HCT116 (cell line): ENCODE data around the gene ELMOD3.

Source experiments
- ATF3 ChIP-seq: IDR thresholded peaks from 2 replicates; pipeline ENCODE4 v1.6.1; 2012
- CEBPB ChIP-seq: IDR thresholded peaks from 2 replicates; pipeline ENCODE4 v1.6.1; 2012; ENCODE audit warnings: low read depth
- CTCF ChIP-seq, 3 experiments: fragments of 200-600 bp in 1 of 3; sonication (generic) in 1 of 3; IDR thresholded peaks in 2 of 3; conservative IDR thresholded peaks in 1 of 3; 2 replicates each; pipeline ENCODE4 v1.5.1; 2012 to 2017; ENCODE audit warnings: low read depth in 2 of 3, low read length in 2 of 3, antibody characterized with exemption in 1 of 3, borderline replicate concordance in 1 of 3, control low read depth in 1 of 3, mild to moderate bottlenecking in 1 of 3, mixed read lengths in 1 of 3, mixed run types in 1 of 3, moderate library complexity in 1 of 3; ENCODE audit not compliant: insufficient read depth in 1 of 3
- EGR1 ChIP-seq: IDR thresholded peaks from 2 replicates; pipeline ENCODE4 v1.6.1; 2012; ENCODE audit warnings: low read depth
- EZH2 ChIP-seq: fragments of 200-600 bp; sonication (generic); IDR thresholded peaks from 2 replicates; pipeline ENCODE4 v1.6.1; 2017; ENCODE audit warnings: antibody characterized with exemption, mixed run types
- JUND ChIP-seq: IDR thresholded peaks from 2 replicates; pipeline ENCODE4 v1.6.1; 2012
- MAX ChIP-seq: IDR thresholded peaks from 2 replicates; pipeline ENCODE4 v1.6.1; 2012
- POLR2A ChIP-seq: IDR thresholded peaks from 2 replicates; pipeline ENCODE4 v1.7.0; 2011; ENCODE audit warnings: borderline replicate concordance; ENCODE audit not compliant: insufficient read depth, insufficient read length; ENCODE audit errors: extremely low read depth
- RAD21 ChIP-seq: IDR thresholded peaks from 2 replicates; pipeline ENCODE4 v1.6.1; 2012; ENCODE audit warnings: low read depth, mild to moderate bottlenecking
- REST ChIP-seq: IDR thresholded peaks from 2 replicates; pipeline ENCODE4 v1.6.1; 2012; ENCODE audit warnings: low read depth
- SIN3A ChIP-seq: IDR thresholded peaks from 2 replicates; pipeline ENCODE4 v1.6.1; 2012; ENCODE audit warnings: low read depth
- YY1 ChIP-seq: IDR thresholded peaks from 2 replicates; pipeline ENCODE4 v1.6.1; 2011; ENCODE audit warnings: low read length, low read depth, moderate library complexity, mild to moderate bottlenecking; ENCODE audit not compliant: insufficient replicate concordance; ENCODE audit errors: extremely low read depth
- ZBTB33 ChIP-seq: IDR thresholded peaks from 2 replicates; pipeline ENCODE4 v1.6.1; 2011; ENCODE audit warnings: mild to moderate bottlenecking, low read length, moderate library complexity; ENCODE audit not compliant: insufficient replicate concordance; ENCODE audit errors: extremely low read depth
- ZNF274 ChIP-seq: fragments of 200-500 bp; sonication (Bioruptor generic); IDR thresholded peaks from 2 replicates; pipeline ENCODE4 v1.6.1; 2014; ENCODE audit warnings: mild to moderate bottlenecking, low read depth, low read length, inconsistent platforms

- TF ChIP-seq CTCF (IDR thresholded peaks at IDR 0.05 in 2 of 3, conservative IDR thresholded peaks at IDR 0.05 in 1 of 3; ENCODE audit: borderline replicate concordance in 1 of 3, insufficient read depth in 1 of 3, low read depth in 2 of 3, low read length in 2 of 3) = no peak
- no peak for TF ChIP-seq YY1
- TF ChIP-seq REST = no peak
- TF ChIP-seq ZNF274 = no peak
- no peak for TF ChIP-seq EZH2
- no peak for TF ChIP-seq CEBPB
- TF ChIP-seq EGR1 = no peak
- TF ChIP-seq ATF3 = no peak
- TF ChIP-seq ZBTB33 = no peak
- no peak for TF ChIP-seq MAX
- no peak for TF ChIP-seq SIN3A
- TF ChIP-seq POLR2A = no peak
- no peak for TF ChIP-seq JUND
- TF ChIP-seq RAD21 = no peak
These were observed 76.4 kb downstream of the ELMOD3 start for GRCh38 chr2:85430752-85431569.
